ENCODE results near the gene LOXL3.

The LOXL3 gene

GRCh38 chr2:74552914-74553811 lies 579 bp downstream of the LOXL3 start:
- in situ Hi-C loops (cut with HindIII; ENCODE audit: low pct_unique_long_range_greater_than_20kb, low sequenced_read_pairs): no loop called here
- no peak for TF ChIP-seq JUND (IDR thresholded peaks at IDR 0.05; ENCODE audit: low read depth)
- no peak for DNase-seq (ENCODE audit: low read depth in 1 of 2, low spot score in 1 of 2)

GRCh38 chr2:74551942-74552913 lies 1.5 kb downstream of the LOXL3 start:
- no peak for TF ChIP-seq JUND (IDR thresholded peaks at IDR 0.05; ENCODE audit: low read depth)
- DNase-seq (ENCODE audit: low read depth in 1 of 2, low spot score in 1 of 2): no peak
- in situ Hi-C loops (cut with HindIII; ENCODE audit: low pct_unique_long_range_greater_than_20kb, low sequenced_read_pairs): no loop called here

DNA sequence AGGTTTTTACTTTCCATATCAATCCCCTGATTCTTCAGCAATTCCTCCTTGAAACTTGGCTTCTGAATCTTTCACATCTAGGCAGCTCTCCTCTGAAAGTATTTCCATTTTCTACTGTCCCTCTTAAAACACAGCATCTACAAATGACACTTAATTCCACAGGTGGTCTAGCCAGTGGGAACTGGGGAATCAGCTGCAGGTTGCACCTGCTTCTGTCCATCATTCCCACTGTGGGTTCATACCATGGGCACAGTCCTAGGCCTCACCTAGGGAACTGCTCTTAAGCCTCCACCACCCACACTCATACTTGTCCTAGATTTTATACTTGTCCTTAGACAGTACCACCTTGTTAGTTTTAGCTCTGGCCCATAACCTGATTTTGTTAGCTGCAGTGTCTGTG lies 2.2 kb downstream of the LOXL3 start:
- in situ Hi-C loops (cut with HindIII; ENCODE audit: low pct_unique_long_range_greater_than_20kb, low sequenced_read_pairs): no loop called here
- DNase-seq (ENCODE audit: low read depth in 1 of 2, low spot score in 1 of 2): no peak
- TF ChIP-seq JUND (IDR thresholded peaks at IDR 0.05; ENCODE audit: low read depth): no peak

- no peak for TF ChIP-seq JUND (IDR thresholded peaks at IDR 0.05; ENCODE audit: low read depth)
- in situ Hi-C loops (cut with HindIII; ENCODE audit: low pct_unique_long_range_greater_than_20kb, low sequenced_read_pairs): no loop called here
- DNase-seq (ENCODE audit: low read depth in 1 of 2, low spot score in 1 of 2): no peak
These were observed 3.5 kb downstream of the LOXL3 start for GRCh38 chr2:74550231-74550630.

DNA sequence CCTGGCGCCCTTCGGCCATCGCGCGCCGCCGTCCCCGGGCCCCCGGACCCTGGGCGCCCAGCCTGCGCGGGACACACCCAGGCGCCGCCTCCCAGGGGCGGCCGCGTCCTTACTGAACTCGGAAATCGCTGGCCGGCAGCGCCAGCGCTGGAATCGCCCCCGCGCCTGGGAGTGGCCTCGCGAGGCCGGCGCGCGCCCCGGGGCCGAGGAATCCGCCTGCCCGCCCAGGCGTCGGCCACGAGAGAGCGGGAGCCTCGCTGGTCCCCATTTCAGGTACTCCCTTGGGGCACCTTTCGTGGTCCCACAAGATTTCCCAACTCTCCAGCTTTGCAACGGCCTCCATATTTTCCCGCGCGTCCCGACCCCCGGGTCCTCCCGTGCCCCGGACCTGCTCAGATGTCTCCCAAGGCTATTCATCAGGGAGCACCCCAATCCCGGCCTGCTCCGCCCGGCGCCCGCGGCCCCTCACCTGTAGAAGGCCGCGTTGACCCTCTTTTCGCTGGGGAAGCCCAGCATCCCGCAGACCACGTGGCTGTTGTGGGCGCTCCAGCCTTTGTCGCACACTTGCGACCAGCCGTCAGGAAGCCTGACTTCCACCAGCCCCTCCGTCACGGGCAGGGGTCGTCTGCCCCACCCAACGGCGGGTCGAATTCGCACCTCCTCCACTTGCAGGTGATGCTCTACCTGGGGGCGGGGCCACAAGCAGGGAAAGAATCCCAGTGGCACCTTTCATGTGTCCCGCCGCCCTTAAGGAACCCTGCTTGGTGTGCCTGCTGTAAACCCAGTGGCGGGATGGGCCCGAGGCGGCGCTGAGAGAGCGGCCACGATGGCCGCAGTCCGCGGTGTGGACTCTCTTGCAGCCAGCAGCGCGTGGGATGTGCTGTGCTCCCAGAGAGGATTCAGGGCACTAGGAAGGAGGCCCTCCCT lies 4.6 kb downstream of the LOXL3 start:
- TF ChIP-seq JUND (IDR thresholded peaks at IDR 0.05; ENCODE audit: low read depth): no peak
- in situ Hi-C loops (cut with HindIII; ENCODE audit: low pct_unique_long_range_greater_than_20kb, low sequenced_read_pairs): no loop called here
- DNase-seq (ENCODE audit: low read depth in 1 of 2, low spot score in 1 of 2): peak; percentile 59 to 67

DNA sequence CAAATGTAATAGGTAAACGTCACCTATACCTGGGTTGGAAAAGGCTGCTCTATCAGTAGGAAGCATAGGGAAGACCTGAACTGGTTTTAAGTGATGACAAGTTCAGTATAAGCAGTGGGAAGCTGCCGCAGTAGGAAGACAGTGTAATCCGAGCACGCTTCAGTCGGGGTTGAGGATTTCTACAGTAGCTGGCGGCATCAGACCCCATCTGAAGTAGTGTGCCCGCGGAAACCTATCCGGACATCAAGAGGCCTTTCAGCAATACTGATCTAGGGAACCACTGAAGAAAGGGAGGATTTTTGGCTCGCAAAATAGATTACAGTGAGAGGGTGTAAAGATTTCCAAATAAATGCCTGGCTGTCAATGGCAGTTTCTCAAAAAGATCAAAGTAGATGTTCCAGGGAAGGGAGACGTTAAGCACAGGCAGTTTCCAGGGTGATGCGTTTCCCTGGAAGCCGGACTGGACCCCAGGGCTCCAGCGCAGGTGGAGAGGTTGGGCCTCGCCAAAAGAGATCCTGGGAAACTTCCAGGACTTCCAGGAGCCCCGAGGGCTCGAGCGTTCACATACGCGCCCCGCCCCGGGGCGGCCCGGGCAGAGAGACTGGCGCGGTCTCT lies 5.3 kb downstream of the LOXL3 start:
- in situ Hi-C loops (cut with HindIII; ENCODE audit: low pct_unique_long_range_greater_than_20kb, low sequenced_read_pairs): no loop called here
- no peak for DNase-seq (ENCODE audit: low read depth in 1 of 2, low spot score in 1 of 2)
- TF ChIP-seq JUND (IDR thresholded peaks at IDR 0.05; ENCODE audit: low read depth): no peak

DNA sequence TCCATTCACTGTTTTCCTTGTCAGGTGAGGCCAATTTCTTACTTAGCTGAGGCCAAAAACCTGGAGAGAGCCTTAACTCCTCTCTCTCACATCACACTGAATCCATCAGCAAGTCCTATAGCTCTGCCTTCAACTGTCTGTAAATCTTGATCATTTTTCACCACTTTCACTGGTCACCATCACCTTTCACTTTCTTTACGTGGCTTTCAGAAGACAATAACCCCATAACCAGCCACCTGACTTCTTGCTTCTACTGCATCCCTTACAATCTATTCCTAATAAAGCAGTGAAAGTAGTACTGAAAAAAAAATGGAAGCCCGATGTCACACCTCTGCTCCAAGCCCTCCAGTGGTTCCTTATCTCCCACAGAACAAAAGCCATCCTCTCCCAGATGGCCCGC lies 7.7 kb downstream of the LOXL3 start:
- no peak for DNase-seq (ENCODE audit: low read depth in 1 of 2, low spot score in 1 of 2)
- TF ChIP-seq JUND (IDR thresholded peaks at IDR 0.05; ENCODE audit: low read depth): no peak
- in situ Hi-C loops (cut with HindIII; ENCODE audit: low pct_unique_long_range_greater_than_20kb, low sequenced_read_pairs): no loop called here

DNA sequence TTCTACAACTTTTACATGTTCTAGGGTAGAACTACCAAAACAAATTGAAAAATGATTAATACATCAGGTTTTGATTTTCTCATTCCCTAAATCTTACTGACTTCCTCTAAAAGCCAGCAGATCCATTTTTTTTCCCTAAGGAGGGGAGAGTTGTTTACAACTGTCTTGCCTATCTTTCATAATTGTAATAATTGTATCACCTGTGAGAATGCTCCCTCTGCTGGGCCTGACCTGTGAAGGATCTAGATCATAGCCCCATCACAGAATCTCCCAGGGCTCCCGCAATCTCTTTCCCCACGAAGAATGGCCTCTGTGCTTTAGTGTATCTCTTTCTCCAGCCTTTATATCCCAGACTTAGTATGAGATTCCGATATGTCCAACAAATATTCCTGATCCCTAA lies 9.1 kb downstream of the LOXL3 start:
- DNase-seq (ENCODE audit: low read depth in 1 of 2, low spot score in 1 of 2): no peak
- TF ChIP-seq JUND (IDR thresholded peaks at IDR 0.05; ENCODE audit: low read depth): no peak
- in situ Hi-C loops (cut with HindIII; ENCODE audit: low pct_unique_long_range_greater_than_20kb, low sequenced_read_pairs): no loop called here

DNA sequence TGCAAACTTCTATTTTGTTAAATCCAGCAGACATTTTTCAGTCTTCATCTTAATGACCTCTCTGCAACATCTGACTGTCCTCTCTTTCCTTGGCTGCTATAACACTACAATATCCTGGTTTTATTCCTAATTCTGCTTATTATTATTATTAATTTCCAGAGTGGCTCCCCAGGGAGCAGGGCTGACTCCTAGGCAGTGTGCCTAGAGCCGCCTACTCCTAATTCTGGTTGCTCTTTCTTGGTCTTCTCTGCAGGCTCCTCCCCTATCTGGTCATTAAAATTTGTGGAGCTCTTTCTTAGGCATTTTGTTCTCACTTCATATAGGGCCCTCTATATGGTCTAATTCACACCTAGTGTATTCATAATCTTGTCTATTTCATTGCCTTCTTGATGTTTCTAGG lies 10.8 kb downstream of the LOXL3 start:
- in situ Hi-C loops (cut with HindIII; ENCODE audit: low pct_unique_long_range_greater_than_20kb, low sequenced_read_pairs): no loop called here
- no peak for DNase-seq (ENCODE audit: low read depth in 1 of 2, low spot score in 1 of 2)
- TF ChIP-seq JUND (IDR thresholded peaks at IDR 0.05; ENCODE audit: low read depth): no peak

- TF ChIP-seq JUND (IDR thresholded peaks at IDR 0.05; ENCODE audit: low read depth): no peak
- in situ Hi-C loops (cut with HindIII; ENCODE audit: low pct_unique_long_range_greater_than_20kb, low sequenced_read_pairs): no loop called here
- no peak for DNase-seq (ENCODE audit: low read depth in 1 of 2, low spot score in 1 of 2)
These were observed 13.5 kb downstream of the LOXL3 start for GRCh38 chr2:74540291-74540690.

DNA sequence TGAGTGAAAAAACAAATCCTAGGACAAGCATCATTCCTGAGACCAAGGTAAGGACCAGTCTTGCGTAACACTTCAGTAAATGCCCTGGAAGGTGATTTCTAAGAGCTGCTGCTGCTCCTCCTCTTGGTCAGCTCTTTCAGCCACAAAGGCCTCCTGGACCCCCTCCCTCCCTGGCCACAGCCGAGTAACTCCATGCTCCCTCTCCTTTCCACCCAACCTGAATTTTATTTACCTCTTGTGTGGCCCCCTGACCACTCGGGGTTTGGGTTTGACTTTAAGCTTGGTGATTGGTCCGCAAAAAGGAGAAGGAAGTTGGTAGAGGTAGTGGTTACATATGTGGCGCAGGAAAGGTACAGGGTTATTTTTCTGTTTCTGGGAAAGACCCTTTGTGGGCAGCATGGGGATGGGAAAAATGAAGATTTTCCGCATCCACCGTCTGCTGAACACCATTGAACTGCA lies 14.8 kb downstream of the LOXL3 start:
- no peak for TF ChIP-seq JUND (IDR thresholded peaks at IDR 0.05; ENCODE audit: low read depth)
- no peak for DNase-seq (ENCODE audit: low read depth in 1 of 2, low spot score in 1 of 2)
- in situ Hi-C loops (cut with HindIII; ENCODE audit: low pct_unique_long_range_greater_than_20kb, low sequenced_read_pairs): no loop called here

Data from T47D (cell line).